Measurements from ENCODE around the gene C19orf12.

DNA sequence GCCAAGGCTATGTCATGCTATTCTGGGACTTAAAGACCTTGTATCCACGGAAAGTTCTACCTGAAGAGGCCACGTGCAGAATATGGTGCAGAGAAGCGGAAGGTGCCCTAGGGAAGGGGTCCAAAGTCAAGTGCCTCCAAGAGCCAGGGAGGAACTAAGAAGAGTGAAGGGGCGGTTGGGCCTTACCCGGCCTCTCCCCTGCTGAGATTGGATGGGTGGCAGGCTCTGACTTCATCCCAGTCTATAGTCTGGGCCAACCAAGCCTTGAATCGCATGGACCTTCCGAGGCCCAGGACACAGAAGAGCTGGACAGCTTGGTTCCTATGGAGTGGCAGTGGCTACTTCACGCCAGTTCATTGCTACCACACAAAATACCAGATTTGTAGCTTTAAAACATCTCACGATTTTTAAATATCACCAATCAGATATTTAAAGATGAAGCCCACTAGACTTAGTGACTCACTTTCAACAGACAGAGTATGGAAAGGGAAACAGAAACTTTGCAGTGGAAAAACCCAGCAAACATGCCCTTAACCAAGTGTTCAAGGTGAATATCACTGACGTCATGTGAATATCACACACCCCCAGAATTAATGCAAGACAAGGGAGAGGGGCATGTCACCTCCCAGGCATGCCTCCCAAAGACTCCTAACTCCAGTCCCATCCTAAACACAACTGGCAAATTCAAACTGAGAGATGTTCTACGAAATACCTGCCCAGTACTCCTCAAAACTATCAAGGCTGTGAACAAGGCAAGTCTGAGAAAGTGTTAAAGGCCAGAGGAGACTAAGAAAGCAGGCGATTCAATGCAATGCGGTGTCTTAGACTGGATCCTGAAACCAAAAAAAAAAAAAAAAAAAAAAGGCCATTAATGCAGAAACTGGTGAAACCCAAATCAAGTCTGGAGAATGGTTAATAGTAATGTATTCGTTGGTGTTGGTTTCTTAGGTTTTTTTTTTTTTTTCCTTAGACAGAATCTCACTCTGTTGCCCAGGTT lies 10.2 kb downstream of the C19orf12 start:
- no peak for TF ChIP-seq CTCF (IDR thresholded peaks at IDR 0.05)
- no peak for TF ChIP-seq POLR2A (IDR thresholded peaks at IDR 0.05)
- no peak for TF ChIP-seq POLR2AphosphoS5 (IDR thresholded peaks at IDR 0.05)

All from upper lobe of left lung (tissue), 4 donors.